HCT116 (cell line): Measurements from ENCODE around the gene GPR146.

Source experiments
- CBX3 ChIP-seq: IDR thresholded peaks from 2 replicates; pipeline ENCODE4 v1.6.1; 2012; ENCODE audit warnings: low read depth
- CTCF ChIP-seq, 3 experiments: fragments of 200-600 bp in 1 of 3; sonication (generic) in 1 of 3; IDR thresholded peaks in 2 of 3; conservative IDR thresholded peaks in 1 of 3; 2 replicates each; pipeline ENCODE4 v1.5.1; 2012 to 2017; ENCODE audit warnings: low read depth in 2 of 3, low read length in 2 of 3, antibody characterized with exemption in 1 of 3, borderline replicate concordance in 1 of 3, control low read depth in 1 of 3, mild to moderate bottlenecking in 1 of 3, mixed read lengths in 1 of 3, mixed run types in 1 of 3, moderate library complexity in 1 of 3; ENCODE audit not compliant: insufficient read depth in 1 of 3
- EGR1 ChIP-seq: IDR thresholded peaks from 2 replicates; pipeline ENCODE4 v1.6.1; 2012; ENCODE audit warnings: low read depth
- EZH2 ChIP-seq: fragments of 200-600 bp; sonication (generic); IDR thresholded peaks from 2 replicates; pipeline ENCODE4 v1.6.1; 2017; ENCODE audit warnings: antibody characterized with exemption, mixed run types
- EZH2phosphoT487 ChIP-seq: fragments of 200-600 bp; IDR thresholded peaks from 2 replicates; pipeline ENCODE4 v1.6.1; 2018; ENCODE audit warnings: antibody characterized with exemption, borderline replicate concordance
- POLR2A ChIP-seq: IDR thresholded peaks from 2 replicates; pipeline ENCODE4 v1.7.0; 2011; ENCODE audit warnings: borderline replicate concordance; ENCODE audit not compliant: insufficient read depth, insufficient read length; ENCODE audit errors: extremely low read depth
- REST ChIP-seq: IDR thresholded peaks from 2 replicates; pipeline ENCODE4 v1.6.1; 2012; ENCODE audit warnings: low read depth
- SP1 ChIP-seq: IDR thresholded peaks from 2 replicates; pipeline ENCODE4 v1.6.1; 2012; ENCODE audit warnings: low read depth
- ZFX ChIP-seq: fragments of 450-650 bp; IDR thresholded peaks from 2 replicates; pipeline ENCODE4 v1.6.1; 2017

- no peak for TF ChIP-seq ZFX
- TF ChIP-seq CTCF (IDR thresholded peaks at IDR 0.05 in 2 of 3, conservative IDR thresholded peaks at IDR 0.05 in 1 of 3; ENCODE audit: borderline replicate concordance in 1 of 3, insufficient read depth in 1 of 3, low read depth in 2 of 3, low read length in 2 of 3): no peak
- no peak for TF ChIP-seq CBX3
- TF ChIP-seq POLR2A: no peak
- no peak for TF ChIP-seq EGR1
- TF ChIP-seq EZH2: no peak
- no peak for TF ChIP-seq SP1
- TF ChIP-seq REST: no peak
- TF ChIP-seq EZH2phosphoT487: no peak
Measured at GRCh38 chr7:995571-995970, 48.8 kb upstream of the GPR146 start.
